Glomerular visceral epithelial cell (primary cell): Measurements from ENCODE around the gene STK32B.
"Not testable (repeated sequence)": the region's sequence is repeated elsewhere in the genome, so short reads cannot be mapped to it uniquely, and the experiment has no call there.

Experiments used
- DNase-seq: peaks from one replicate; pipeline ENCODE4 v3.0.0-alpha.2; 2016; ENCODE audit errors: extremely low spot score

Gene STK32B

DNA sequence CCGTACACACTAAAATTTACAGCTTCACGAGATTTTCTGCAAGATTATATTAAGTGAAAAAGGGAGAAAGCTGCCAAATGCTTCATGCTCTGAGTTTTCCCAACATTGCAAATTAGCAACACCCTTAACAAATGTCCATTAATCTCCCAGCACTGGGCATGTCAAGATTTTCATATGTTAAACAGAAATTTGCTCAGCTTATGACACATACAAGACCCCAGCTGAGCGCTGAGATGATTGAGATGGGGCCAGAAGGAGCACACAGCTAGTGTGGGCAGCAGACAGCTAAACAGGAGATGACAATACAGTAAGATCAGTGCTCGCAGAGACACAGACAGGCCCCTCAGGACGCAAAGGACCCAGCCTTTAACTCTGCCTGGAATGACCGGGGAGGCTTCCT, 208.8 kb downstream of the STK32B start:
- DNase-seq, result no peak

DNA sequence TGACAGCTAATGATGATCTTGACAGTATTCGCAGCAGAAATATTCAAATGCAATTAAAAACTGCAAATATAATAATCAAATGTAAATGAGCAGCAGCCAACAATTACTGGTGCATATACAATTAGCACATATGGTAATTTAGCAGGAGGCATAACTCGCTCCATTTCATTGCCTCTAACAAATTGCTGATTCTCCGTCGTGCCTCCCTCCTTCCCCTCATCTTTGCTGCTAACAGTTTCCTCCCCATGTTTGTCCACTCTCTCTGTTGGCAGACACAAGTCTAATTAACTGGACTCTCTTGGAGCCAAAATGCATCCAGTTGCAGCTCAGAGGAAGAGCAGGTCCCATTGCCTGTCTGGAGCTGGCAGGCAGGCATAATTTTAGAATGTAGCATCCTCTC, 210.6 kb downstream of the STK32B start:
- DNase-seq, result no peak

DNA sequence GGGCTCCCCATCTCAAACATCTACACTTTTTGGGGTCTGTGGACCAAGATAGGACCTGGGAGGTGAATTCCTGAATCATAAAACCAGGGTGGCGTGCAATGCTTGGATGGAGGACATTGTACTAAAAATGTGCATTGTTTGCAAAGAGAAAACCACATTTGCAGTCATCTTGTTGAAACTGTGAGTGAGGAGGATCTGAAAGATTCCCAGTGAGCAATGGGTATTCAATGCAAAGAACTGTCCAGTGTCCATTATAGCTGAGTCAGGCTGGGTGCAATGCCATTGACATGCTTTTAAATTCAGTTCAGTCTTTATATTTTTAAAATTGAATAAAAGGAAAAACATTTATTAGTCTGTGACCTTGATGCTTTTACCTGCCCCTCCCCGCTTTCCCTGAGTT, 215.7 kb downstream of the STK32B start:
- no peak for DNase-seq

DNA sequence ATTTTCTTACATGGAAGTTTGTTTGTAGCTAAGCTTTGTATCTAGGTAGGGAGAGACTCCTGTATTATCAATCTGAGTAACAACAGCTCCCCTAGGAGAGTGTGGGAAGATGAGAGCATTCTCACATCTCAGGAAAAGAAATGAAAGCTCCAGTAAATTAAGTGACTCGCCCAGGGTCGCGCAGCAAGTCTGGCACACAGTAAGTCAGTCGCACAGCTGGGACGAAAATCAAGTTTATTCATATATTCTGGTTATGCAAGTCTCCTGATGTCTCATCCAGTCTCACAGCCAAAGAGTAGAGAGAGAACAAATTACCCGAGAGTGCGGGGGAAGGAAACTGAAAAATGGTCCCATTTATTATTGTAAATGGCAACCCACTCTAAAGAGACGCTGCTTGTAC, 216.1 kb downstream of the STK32B start:
- no peak for DNase-seq

DNA sequence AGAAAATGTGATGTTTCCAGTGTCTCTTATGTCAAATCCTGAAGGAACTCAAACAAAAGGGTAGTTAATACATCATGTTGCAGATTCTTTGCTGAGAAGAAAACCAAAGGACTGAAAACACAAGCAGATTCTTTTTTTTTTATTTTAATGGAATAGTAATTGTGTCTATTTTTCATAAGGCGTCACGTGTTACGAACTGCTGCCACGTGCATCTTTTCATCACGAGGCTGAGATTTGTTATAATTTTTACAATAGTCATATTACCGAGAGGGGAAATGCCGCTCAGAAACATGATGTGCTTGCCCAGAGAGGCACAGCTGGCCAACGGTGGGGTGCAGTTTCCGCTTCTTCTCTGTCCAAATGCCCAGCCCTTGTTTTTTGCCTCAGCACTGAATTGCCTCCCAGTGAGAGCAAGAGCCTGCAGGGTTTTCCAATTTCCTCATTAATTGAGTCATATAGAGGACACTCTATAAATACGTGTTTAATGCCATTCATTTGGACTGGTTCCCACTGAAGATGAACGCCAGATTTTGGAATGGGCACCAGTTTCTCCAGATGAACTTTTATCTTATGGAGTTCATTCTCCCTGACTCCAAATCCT, 225.3 kb downstream of the STK32B start:
- no peak for DNase-seq

DNA sequence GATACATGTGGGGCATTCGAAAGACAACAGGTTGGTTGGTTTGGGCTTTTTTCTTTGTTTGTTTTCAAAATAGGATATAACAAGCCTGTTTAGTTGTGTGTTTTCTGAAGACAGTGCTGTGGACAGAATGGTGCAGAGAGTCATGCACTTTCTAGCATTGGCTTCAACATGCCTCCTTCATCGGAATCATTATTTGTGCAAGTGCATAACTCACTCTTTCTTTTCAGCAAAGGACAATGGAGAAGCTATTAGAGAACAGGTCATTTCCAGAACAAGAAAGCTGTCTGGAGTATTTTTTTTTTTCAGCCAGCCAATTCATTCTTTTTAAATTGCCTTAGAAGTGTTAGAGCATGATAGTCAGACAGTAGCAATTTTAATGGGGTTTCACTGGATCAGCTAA, 225.8 kb downstream of the STK32B start:
- DNase-seq, result no peak

DNA sequence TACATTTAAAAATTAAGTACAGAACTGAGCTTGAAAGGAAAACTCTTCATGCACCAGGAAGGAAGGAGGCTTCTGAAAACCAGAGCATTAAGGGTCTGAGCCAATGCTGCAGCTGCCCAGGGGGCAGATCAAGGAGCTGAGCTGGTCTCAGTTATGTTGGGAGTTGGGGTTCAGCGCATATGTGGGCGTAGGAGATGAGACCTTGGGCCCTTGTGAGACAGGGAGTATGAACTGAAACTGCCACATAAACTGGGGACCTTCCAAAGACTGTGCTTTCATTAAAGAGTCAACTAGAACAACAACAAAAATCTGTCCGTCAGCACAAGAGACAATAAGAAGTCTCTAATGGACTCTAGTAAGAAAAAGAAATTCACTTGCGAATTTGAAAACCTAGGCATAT, 226.9 kb downstream of the STK32B start:
- no peak for DNase-seq

DNA sequence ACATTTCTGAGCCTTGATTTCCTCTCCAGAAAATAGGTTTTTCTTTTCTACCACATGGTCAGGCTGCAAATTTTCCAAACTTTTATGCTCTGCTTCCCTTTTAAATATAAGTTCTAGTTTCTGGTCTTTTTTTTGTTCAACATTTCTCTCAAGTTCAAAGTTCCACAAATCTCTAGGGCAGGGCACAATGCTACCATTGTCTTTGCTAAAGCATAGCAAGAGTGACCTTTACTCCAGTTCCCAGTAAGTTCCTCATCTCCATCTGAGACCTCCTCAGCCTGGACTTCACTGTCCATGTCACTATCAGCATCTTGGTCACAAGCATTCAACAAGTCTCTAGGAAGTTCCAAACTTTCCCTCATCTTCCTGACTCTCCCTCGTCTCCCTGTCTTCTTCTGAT, 228.8 kb downstream of the STK32B start:
- not testable (repeated sequence) for DNase-seq

DNA sequence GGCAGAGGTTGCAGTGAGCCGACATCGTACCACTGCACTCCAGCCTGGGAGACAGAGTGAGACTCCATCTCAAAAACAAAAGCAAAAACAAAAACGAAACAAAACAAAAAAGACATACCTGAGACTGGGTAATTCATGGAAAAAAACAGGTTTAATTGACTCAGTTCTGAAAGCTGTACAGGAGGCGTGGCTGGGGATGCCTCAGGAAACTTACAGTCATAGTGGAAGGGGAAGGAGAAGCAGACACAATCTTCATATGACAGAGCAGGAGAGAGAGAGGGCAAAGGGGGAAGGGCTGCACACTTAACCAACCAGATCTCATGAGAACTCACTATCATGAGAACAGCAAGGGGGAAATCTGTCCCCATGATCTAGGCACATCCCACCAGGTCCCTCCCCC, 229.5 kb downstream of the STK32B start:
- DNase-seq, result no peak

DNA sequence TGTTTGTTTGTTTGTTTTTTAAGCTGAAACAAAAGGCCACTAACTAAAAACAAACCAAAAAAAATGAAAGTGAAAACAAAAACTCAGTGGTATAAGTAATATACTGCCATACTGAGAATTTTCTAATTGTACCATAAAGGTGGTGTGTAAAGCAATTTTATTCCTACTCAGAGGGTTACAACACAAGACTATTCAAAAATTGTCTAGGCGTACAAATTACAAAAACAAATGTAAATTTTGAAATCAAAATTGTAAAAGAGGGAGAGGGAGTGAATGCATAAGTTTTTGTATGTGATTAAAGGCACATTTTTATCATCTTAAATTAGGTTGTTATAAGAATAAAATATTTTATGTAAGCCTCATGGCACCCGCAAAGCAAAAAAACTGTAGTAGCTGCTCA, 232.6 kb downstream of the STK32B start:
- DNase-seq, result no peak

DNA sequence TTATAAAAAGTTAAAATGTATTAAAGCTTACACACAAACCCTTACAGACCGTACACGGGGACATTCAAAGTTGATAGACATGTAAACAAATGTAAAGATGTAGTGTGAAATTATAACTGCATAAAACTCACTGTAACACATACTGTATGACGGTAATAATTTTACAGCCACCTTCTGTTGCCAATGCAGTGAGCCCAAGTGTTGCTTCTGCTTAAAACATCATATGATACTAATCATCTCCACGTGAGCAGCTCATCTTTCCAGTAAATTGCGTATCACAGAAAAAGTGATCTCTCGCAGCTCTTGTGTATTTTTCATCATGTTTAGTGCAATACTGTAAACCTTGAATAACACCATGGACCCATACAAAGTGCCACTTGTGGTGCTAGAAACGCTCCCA, 233.2 kb downstream of the STK32B start:
- no peak for DNase-seq

DNA sequence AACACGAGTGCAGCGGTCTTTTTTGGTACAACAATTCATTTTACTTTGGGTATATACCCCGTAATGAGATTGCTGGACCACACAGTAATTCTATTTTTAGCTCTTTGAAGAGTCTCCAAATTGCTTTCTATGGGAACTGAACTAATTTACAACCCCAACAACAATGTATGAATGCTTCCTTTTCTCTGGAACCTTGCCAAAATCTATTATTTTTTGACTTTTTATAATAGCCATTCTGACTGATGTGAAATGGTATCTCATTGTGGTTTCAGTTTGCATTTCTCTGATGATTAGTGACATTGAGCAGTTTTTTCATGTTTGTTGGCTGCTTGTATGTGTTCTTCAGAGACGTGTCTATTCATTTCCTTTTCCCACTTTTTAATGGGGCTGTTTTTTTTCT, 240.8 kb downstream of the STK32B start:
- DNase-seq, result no peak

DNA sequence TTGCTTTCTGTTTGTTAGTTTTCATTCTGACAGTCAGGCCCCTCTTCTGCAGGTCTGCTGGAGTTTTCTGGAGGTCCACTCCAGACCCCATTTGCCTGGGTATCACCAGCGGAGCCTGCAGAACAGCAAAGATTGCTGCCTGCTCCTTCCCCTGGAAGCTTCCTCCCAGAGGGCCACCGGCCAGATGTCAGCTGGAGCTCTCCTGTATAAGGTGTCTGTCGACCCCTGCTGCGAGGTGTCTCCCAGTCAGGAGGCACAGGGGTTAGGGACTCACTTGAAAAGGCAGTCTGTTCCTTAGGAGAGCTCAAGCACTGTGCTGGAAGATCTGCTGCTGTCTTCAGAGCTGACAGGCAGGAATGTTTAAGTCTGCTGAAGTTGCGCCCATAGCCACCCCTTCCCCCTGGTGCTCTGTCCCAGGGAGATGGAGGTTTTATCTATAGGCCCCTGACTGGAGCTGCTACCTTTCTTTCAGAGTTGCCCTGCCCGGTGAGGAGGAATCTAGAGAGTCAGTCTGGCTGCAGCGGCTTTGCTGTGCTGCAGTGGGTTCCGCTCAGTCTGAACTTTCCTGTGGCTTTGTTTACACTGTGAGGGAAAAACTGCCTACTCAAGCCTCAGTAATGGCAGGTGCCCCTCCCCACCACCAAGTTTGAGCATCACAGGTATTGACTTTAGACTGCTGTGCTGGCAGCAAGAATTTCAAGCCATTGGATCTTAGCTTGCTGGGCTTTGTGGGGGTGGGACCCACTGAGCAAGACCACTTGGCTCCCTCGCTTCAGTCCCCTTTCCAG, 246.9 kb downstream of the STK32B start:
- not testable (repeated sequence) for DNase-seq

DNA sequence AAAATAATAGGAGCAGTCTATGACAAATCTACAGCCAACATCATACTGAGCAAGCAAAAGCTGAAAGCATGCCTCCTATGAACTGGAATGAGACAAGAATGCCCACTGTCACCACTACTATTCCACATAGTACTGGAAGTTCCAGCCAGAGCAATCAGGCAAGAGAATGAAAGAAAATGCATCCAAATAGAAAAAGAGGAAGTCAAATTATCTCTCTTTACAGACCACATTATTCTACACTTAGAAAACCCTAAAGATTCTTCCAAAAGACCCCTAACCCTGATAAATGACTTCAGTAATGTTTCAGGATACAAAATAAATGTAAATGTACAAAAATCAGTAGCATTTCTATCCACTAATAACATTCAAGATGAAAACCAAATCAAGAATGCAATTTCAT, 249.0 kb downstream of the STK32B start:
- DNase-seq, result no peak

DNA sequence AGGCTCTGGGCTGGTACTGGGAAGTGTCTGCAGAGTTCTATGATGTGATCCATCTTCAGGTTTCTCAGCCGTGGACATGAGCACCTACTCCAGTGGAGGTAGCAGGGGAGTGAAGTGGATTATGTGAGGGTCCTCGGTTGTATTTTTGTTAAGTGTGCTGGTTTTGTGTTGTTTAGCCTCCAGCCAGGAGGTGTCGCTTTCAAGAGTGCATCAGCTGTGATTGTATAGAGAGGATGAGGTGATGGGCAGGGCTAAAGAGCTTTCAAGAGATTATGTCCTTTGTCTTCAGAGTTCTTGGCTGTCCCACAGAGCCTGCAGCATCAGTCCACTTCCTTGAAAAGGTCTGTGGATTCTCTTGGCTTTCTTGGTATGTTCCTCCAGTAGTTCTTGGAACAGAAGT, 256.6 kb downstream of the STK32B start:
- no peak for DNase-seq

DNA sequence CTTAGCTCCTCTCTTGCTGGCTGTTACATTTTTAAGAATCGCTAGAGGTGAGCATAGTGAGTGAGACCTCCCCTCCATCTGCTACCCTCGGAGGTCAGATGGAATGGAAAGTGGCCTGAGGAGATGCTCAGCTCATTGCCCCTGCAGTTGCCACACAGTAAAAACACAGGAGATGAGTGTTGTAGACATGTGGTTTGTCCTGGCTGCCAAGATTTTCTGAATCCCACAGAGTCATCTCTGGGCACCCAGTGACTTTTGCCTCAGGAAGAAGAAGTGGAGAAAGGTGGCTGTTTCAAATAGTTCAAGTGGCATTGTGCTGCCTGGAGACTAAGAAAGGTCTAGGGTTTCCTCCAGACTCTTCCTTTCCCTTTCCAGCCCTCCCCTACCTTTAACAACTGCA, 271.0 kb downstream of the STK32B start:
- DNase-seq, result no peak

DNA sequence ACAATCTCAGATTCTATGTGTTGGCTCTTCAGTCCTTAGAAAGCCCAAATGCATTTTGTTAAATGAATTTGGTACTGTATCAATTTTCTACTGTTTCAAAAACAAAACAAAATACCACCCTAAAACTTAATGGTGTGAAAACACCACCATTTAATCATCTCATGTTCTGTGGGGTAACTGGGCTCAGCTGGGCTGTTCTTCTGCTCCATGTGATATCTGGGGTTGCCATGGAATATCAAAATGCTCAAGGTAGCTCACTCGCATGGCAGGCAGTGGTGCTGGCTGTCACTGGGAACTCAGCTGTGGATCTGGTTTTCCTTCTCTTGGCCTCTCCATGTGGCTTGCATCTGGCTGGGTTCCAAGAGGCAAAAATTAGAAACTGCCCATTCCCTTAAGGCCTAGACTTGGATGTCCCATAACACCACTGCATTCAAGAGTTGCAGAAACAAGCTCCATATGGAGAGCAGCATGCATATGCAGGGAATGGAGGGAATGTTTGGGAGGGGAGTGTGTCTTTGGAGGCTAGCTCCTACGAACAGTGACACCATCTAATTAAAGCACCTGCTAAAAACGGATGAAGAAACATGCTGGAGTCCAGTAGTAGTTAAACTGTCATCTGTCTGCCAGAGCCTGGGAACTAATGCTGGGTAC, 279.2 kb downstream of the STK32B start:
- DNase-seq, result no peak

DNA sequence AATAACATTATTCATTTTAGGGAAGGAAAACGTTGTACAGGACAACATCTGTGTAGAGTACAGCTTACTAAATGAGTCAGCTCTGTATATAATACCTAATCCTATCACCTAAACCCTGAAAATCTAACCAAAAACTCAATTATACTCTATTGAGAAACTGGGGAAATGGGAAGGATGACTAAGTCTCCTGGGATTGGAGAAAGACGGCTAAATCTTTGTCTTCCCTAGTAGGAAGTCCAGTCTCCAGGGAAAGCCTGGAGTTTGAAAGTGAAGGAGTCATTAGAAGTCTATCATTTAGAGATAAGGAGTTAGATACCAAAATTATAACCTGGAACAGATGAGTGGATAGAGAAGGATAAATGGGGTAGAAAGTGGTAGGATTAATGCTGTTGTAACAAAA, 286.5 kb downstream of the STK32B start:
- no peak for DNase-seq

DNA sequence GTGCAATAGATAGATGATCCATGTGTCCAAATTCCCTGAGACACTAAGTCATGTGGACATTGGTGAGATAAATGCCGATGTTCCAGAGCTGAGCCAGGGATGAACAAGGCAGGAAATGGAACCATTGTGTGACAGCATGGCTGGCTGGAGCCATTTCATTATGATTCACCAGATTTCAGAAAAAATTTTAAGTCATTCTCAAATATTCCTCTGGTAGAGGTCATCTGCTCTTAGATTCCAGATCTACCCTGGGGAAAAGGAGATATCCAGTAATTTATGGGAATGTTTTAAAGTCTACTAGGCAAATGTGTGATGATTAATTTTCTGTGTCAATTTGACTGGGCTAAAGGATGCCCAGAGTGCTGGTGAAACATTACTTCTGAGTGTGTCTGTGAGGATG, 287.3 kb downstream of the STK32B start:
- DNase-seq, result no peak

DNA sequence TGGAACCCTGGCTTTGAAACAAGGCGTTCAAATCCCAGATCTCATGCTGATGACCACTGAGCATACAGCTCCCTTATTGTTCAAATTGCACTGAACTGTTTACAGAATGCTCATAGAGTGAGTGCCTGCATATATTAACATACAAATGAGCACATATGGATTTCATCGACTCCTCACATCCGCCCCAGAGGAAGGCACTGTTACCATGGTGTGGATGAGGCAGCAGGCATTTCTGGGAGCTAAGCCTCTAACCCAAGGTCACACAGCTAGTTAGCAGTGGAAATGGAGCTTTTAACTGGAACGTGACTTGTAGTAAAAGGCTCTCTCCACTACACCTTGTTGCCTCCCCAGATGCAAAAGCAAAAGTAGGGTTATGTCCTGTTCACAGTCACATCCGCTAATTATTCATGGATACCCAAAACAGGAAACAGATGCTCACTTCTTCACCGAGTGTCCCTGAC, 289.7 kb downstream of the STK32B start:
- DNase-seq, result no peak

DNA sequence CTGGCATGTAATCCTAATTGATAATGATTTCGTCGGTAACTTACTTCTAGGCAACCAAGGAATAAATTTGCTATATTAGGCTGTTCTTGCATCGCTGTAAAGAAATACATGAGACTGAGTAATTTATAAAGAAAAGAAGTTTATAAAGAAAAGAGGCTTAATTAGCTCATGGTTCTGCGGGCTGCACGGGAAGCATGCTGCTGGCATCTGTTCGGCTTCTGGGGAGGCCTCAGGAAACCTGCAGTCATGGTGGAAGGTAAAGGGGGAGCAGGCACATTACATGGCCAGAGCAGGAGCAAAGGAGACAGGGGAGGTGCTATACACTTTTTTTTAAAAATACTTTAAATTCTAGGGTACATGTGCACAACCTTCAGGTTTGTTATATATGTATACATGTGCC, 290.2 kb downstream of the STK32B start:
- no peak for DNase-seq

DNA sequence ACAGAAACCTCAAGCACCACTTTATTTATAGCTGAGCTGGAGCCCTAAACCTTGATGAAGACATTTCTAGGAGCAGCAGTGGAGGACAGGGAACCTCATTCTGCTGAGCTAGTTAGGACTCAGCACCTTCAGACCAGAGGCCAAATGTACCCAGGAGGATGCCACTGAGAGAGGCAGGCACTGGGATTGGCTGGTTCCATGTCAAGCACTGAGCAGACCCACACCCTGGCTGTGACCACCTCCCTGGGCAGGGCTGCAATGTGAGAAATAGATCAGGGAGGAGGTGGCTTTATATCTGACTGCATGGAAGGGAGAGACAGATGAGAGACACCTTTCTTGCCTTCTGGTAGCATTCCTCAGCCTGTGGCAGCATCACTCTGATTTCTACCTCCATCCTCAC, 304.6 kb downstream of the STK32B start:
- no peak for DNase-seq

DNA sequence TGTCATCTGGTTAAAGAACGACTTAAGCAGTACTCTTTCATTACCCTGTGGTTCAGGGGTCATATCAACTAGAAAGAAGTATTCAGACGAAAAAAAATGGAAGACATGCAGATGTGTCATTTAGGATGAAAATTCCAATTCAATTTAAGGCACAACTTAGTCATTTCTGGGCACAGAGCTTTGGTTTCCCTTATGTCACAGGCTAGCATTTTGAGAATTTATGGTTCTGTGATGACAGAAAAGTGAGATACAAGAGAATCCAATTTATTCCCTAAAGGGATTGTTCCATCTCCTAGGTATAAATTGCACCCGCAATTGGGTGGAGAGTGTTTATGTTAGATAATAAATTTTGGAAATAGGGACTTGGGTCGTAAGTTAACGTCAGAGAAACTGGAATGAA, 306.6 kb downstream of the STK32B start:
- DNase-seq, result no peak
